Neural cell (in vitro differentiated cells): ENCODE data around the gene TANC2. TPM values are rescaled to one million over a fixed set of nuclear protein-coding genes. Genes with fewer than 3 reads are reported as not detected.

Experiments used
- H2AFZ ChIP-seq: fragments of 200-600, 300-800 bp; sonication (generic), shearing (Covaris generic); 2 replicates; pipeline ENCODE4 v1.6.0; 2014; ENCODE audit warnings: low read depth, mild to moderate bottlenecking, antibody characterized with exemption, low read length, moderate library complexity
- H3F3A ChIP-seq: fragments of 200-600 bp; shearing (Covaris generic); 2 replicates; pipeline ENCODE4 v1.6.1; 2016; ENCODE audit warnings: mild to moderate bottlenecking, moderate library complexity, mixed read lengths, antibody characterized with exemption, low read length; ENCODE audit not compliant: insufficient read depth, poor library complexity, severe bottlenecking
- H3K27ac ChIP-seq: fragments of 200-600, 300-800 bp; sonication (generic), shearing (Covaris generic); 2 replicates; pipeline ENCODE4 v1.5.1; 2014; ENCODE audit warnings: mild to moderate bottlenecking, low read length, moderate library complexity
- H3K27me3 ChIP-seq: fragments of 300-800, 200-600 bp; sonication (generic), shearing (Covaris generic); 2 replicates; pipeline ENCODE4 v1.6.0; 2014; ENCODE audit warnings: mild to moderate bottlenecking, low read depth, low read length, moderate library complexity; ENCODE audit not compliant: insufficient read depth
- H3K36me3 ChIP-seq: fragments of 300-800, 200-600 bp; sonication (generic), shearing (Covaris generic); 2 replicates; pipeline ENCODE4 v1.5.1; 2014; ENCODE audit warnings: mild to moderate bottlenecking, antibody characterized with exemption, low read length, moderate library complexity; ENCODE audit not compliant: insufficient read depth
- H3K4me2 ChIP-seq: fragments of 300-800, 200-600 bp; sonication (generic), shearing (Covaris generic); 2 replicates; pipeline ENCODE4 v1.6.0; 2014; ENCODE audit warnings: mild to moderate bottlenecking, low read length
- H3K4me3 ChIP-seq: fragments of 300-800, 200-600 bp; sonication (generic), shearing (Covaris generic); 2 replicates; pipeline ENCODE4 v1.5.1; 2014; ENCODE audit warnings: mild to moderate bottlenecking, low read length, moderate library complexity
- H3K79me2 ChIP-seq: fragments of 200-600 bp; shearing (Covaris generic); replicated peaks from 2 replicates; pipeline ENCODE4 v1.6.0; 2014; ENCODE audit warnings: mild to moderate bottlenecking, low read length, moderate library complexity; ENCODE audit not compliant: insufficient read depth
- H3K9ac ChIP-seq: fragments of 300-800, 200-600 bp; sonication (generic), shearing (Covaris generic); 2 replicates; pipeline ENCODE4 v1.6.1; 2016; ENCODE audit warnings: mild to moderate bottlenecking, low read length, mixed read lengths
- H3K9me2 ChIP-seq: fragments of 200-600 bp; shearing (Covaris generic); 2 replicates; pipeline ENCODE4 v1.6.1; 2016; ENCODE audit warnings: mild to moderate bottlenecking, low read length, mixed read lengths; ENCODE audit not compliant: insufficient read depth
- H3K9me3 ChIP-seq: fragments of 200-600, 300-800 bp; sonication (generic), shearing (Covaris generic); 2 replicates; pipeline ENCODE4 v1.6.1; 2016; ENCODE audit warnings: mild to moderate bottlenecking, mixed run types, low read length, moderate library complexity, mixed read lengths
- H4K20me1 ChIP-seq: fragments of 200-600 bp; shearing (Covaris generic); 2 replicates; pipeline ENCODE4 v1.6.1; 2016; ENCODE audit warnings: mild to moderate bottlenecking, mixed run types; ENCODE audit not compliant: insufficient read depth
- CTCF ChIP-seq: fragments of 450-650 bp; IDR thresholded peaks from 2 replicates; pipeline ENCODE4 v1.5.1; 2014; ENCODE audit warnings: antibody characterized with exemption, mild to moderate bottlenecking, moderate library complexity; ENCODE audit not compliant: poor library complexity, severe bottlenecking
- EP300 ChIP-seq: fragments of 450-650 bp; conservative IDR thresholded peaks from 2 replicates; pipeline ENCODE4 v1.6.1; 2014; ENCODE audit warnings: antibody characterized with exemption, mild to moderate bottlenecking, moderate library complexity; ENCODE audit not compliant: poor library complexity, severe bottlenecking
- RAD21 ChIP-seq: fragments of 450-650 bp; conservative IDR thresholded peaks from 2 replicates; pipeline ENCODE4 v1.6.1; 2014; ENCODE audit warnings: antibody characterized with exemption, mild to moderate bottlenecking, moderate library complexity
- REST ChIP-seq: IDR thresholded peaks from 2 replicates; pipeline ENCODE4 v1.6.1; 2012; ENCODE audit warnings: borderline replicate concordance
- SMC3 ChIP-seq: fragments of 450-650 bp; conservative IDR thresholded peaks from 2 replicates; pipeline ENCODE4 v1.6.1; 2014; ENCODE audit warnings: antibody characterized with exemption, mild to moderate bottlenecking, moderate library complexity; ENCODE audit not compliant: poor library complexity
- polyA plus RNA-seq: library from polyadenylated mRNA; depleted of rRNA; stranded (reverse); fragments of >200 nt; gene quantifications from 2 replicates; pipeline ENCODE4 v1.2.3, GENCODE V29; 2014

Gene TANC2
- polyA plus RNA-seq, 1 donor from 2014 or later, result 16.3 TPM

- Histone ChIP-seq H4K20me1 (peaks cover 24% of the 10 kb centered on the region), H3K27me3 (no peaks in the 10 kb centered on the region), H3K9me3 (no peaks in the 10 kb centered on the region), H3K79me2 (peaks cover 78% of the 10 kb centered on the region), H3F3A (no peaks in the 10 kb centered on the region), H3K9me2 (no peaks in the 10 kb centered on the region), H3K36me3 (no peaks in the 10 kb centered on the region), H3K27ac (no peak overlapping the region), H2AFZ (no peak overlapping the region), H3K9ac (no peak overlapping the region), H3K4me3 (no peak overlapping the region), H3K4me2 (no peak overlapping the region)
- TF ChIP-seq SMC3 (no peak), EP300 (no peak), RAD21 (no peak), REST (no peak)
Measured at GRCh38 chr17:62994931-62995330, 28.9 kb downstream of the TANC2 start.

GRCh38 chr17:62995377-62995885 is 29.4 kb downstream of the TANC2 start:
- Histone ChIP-seq H2AFZ (no peak overlapping the region), H4K20me1 (peaks cover 24% of the 10 kb centered on the region), H3K79me2 (peaks cover 78% of the 10 kb centered on the region), H3K9me3 (no peaks in the 10 kb centered on the region), H3K27me3 (no peaks in the 10 kb centered on the region), H3K36me3 (no peaks in the 10 kb centered on the region), H3K9me2 (no peaks in the 10 kb centered on the region), H3K9ac (no peak overlapping the region), H3K27ac (no peak overlapping the region), H3K4me2 (no peak overlapping the region), H3K4me3 (no peak overlapping the region), H3F3A (no peaks in the 10 kb centered on the region)
- TF ChIP-seq REST, result no peak
- no peak for TF ChIP-seq EP300
- TF ChIP-seq CTCF, result no peak
- no peak for TF ChIP-seq SMC3
